IPS DF 4.7 (cell line): ENCODE results near the gene TNFRSF6B.

Experiments
- DNase-seq: peaks from one replicate; pipeline ENCODE4 v3.0.0-alpha.2; 2013; ENCODE audit warnings: low spot score; ENCODE audit errors: extremely low read depth

TNFRSF6B gene

DNA sequence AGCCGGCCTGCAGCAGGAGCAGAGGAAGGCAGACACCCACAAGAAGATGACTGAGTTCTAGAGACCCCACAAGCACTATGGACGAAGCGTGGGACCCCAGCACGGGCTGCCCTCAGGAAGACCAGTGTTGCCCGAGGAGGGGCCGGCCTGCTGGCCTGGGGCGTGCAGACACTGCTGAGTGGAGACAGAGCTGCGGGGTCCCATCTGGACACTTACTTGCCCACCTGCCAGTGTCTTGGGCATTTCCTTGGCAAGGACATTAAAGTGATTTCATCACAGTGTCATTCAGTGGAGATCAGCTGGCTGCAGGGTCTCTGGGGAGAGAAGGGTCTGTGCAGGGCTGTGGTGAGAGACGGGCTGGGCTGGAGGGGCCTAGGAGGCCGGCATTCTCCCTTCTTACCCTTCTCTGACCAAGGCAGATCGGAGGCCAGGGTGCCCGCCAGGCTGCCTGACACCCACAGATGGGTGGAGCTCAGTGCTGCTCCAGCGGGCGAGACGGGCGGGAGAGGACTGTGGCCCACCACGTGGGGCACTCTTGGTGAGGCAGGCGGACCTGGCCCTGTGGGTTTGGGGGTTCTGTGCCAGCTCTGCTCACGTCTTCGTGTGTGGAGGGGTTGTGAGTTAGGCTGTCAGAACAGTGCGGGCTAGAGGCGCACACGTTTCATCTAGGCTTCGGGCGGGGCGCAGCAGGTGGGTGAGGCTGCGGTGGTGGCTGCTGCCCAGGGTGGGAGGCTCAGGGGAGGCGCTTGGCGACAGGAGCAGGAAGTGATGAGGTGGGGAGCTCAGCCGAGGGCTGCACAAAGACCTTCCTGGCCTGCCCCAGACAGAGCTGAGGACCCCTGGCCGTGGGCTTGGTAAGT lies 39.6 kb downstream of the TNFRSF6B start, which contains the start of gene LIME1:
Gene LIME1 (plus strand): TSS at position 806 of the 860 bp plus-strand sequence. CDS start 886 bp downstream, outside the sequence.
- no peak for DNase-seq

DNA sequence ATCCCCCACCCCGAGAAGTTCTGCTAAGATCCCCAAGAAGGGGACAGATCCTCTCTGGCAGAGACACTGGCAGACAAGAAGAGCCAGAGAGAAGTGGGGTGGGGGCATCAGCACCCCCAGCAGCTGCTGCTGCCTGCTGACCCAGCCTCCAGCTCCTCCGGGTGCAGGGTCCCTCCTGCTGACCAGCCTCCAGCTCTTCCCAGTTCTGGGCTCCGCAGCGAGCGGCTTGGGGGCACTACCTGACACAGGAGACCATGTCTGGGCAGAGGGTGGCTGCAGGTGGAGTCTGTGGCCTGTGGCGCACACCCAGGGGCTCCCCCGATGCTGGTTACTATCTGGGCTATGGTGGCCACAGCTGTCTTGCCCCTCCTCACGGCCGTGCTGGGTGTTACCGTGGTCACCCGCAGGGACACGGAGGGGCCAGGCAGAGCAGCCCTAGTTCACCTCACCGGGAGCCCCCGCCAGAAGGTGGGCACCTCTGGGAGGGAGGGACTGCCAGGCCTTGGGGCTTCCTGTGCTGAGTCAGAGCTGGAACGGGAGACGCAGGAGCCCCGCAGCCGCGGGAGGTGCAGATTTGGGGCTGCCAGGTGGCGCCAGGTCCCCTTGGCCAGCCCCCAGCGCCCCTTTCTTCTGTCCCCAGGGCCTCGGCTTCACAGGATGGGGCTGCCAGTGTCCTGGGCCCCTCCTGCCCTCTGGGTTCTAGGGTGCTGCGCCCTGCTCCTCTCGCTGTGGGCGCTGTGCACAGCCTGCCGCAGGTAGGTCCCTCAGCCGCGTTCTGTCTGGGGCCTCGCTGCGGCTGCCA lies 40.6 kb downstream of the TNFRSF6B start:
- DNase-seq, result no peak

GRCh38 chr20:63737695-63737944 lies 41.2 kb downstream of the TNFRSF6B start:
- DNase-seq, result no peak

GRCh38 chr20:63737945-63738686 lies 41.7 kb downstream of the TNFRSF6B start:
- DNase-seq, result no peak

GRCh38 chr20:63738687-63739129 lies 42.3 kb downstream of the TNFRSF6B start:
- DNase-seq, result no peak

- no peak for DNase-seq
Observed at GRCh38 chr20:63739130-63740069, 42.9 kb downstream of the TNFRSF6B start, which contains the start of gene SLC2A4RG. TSS of gene SLC2A4RG (plus strand) at chr20:63739776. CDS start at chr20:63739913, 137 bp downstream.

DNA sequence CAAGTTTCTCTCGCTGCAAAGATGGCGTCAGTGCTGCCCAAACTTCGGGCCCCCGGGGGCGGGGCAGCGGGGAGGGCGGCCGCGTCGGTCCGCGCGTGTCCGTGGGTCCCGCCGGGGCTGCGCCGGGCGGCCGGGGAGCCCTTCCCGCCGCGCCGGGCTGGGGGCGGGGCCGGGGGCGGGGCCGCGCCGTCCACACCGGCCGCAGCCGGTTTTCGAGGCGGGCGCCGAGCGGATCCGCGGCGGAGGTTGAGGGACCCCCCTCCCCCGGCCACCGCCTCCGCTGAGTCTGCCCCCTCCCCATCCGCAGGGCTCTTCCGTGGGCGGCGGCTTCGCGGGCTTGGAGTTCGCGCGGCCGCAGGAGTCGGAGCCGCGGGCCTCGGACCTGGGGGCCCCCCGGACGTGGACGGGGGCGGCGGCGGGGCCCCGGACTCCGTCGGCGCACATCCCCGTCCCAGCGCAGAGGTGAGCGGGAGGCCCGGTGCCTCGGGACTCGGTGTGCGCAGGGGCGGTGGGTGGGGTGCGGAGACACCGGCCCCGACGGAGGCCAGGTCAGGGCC lies 43.7 kb downstream of the TNFRSF6B start:
- no peak for DNase-seq

DNA sequence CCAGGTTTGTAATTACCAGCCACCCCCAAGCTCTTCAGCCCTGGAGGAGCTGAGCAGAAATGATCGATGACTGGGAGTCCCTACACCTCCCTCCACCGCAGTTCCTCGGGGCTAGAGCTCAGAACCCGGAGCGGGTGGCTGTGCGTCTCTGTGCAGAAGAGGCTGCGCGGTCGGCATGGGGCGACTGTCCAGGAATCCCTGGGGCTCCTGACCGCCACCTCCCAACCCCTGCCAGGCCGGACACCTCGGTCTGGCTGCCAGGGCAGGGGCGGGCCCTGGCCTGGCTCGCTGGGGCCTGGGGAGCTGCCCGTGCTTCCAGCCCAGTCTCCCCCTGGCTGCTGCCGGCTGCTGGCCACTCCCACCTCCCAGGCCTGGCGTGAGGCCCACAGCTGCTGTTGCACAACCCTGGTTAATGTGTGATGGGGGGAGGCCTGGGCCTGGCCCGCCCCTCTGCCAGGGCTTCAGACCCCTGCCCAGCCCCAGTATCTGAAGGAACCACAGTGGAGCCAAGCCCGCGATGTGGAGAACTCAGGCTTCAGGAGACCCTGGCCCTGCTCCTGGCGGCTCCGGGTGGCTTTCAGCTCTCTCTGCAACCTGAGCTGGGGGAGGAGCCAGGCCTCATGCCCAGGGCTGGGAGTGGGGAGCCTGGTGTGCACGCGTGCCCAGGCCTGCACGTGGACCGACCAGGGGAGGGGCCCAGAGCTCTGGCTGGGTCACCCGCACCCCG lies 44.3 kb downstream of the TNFRSF6B start:
- DNase-seq, result no peak

DNA sequence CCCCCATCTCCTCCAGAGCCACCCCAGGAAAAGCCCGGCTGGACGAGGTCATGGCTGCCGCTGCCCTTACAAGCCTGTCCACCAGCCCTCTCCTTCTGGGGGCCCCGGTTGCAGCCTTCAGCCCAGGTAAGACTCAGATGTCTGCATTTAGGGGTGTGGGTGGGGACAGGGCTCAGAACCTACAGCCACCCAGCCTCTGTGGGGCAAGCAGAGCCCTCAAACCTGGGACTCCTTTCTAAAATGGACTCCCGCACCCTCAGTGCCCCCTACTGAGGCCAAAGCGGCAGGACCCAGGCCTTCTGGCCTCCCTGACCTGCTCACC lies 44.9 kb downstream of the TNFRSF6B start:
- DNase-seq, result no peak

GRCh38 chr20:63741676-63742380 lies 45.4 kb downstream of the TNFRSF6B start:
- no peak for DNase-seq

GRCh38 chr20:63742381-63743024 lies 46.1 kb downstream of the TNFRSF6B start:
- DNase-seq, result no peak

DNA sequence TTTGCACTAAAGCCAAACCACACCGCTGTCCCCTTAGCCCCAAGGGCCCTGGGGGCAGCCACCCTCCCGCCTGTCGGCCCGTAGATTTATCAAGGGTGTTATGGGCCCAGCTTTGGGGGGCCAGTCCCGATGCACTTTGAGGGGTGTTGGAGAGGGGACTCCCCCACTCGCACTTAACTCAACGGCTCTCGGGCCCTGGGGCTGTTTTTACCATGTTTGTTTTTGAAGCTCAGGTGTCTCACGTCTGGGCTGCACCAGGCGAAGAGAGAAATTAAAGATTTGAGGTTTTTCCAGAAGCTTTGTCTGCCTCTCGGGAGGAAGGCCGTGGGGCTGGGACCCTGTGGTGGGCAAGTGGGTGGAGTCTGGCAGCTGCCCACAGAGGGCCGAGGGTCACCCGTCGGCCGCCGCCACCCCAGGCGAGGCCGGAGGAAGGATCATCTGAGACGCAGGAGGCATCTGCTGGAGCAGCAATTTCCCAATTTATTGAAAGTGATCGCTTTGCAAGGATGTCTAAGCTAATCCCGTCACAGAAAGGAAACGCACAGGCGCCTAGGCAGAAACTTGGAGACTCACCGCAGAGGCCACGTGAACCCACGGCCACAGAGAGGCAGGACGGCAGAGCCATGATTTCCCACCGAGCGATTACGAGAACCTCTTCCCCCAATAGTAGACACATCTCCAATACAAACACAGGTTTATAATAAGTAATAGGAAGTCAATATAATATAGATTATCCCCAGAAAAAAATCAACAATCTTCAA lies 46.9 kb downstream of the TNFRSF6B start:
- no peak for DNase-seq

GRCh38 chr20:63744158-63744557 lies 47.7 kb downstream of the TNFRSF6B start:
- no peak for DNase-seq

DNA sequence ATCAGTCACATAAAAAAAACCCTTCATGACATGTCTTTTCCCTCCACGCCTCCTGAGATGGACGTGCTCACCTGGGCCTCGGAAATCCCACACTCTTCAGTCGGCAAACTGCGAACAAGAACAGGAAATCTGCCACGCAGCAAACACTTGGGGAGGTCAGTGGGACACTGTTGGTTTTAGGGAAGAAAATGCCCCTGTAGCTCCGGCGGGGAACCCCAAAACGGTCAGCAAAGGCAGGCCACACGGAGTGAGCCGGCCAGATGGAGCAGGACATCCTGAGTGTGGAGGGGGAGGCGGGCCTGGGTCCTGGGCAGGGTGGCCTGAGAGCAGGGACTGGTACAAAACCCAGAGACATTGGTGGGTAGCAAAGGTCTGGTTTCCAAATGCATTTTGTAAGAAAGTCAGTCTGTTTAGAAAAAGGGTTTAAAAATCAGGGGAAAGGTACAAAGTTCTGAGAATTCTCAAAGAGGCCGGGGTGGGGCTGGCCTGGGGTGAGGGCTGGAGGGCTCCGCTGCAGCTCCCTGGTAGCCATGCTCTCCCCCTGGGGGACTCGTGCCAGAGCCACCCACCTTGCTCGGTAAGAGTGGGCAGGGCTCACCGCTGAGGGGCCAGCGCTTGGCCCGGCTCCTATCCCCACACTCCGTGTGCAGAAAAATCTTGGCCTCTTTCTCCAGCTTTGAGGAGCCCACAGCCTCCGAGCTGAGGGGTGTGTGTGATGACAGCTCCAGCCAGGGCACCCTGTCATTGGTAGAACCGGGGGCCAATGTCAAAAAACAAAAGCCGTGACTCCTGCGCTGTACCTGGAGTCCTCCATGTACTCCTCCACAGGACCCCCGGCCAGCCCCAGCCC lies 48.3 kb downstream of the TNFRSF6B start:
- DNase-seq, result no peak

DNA sequence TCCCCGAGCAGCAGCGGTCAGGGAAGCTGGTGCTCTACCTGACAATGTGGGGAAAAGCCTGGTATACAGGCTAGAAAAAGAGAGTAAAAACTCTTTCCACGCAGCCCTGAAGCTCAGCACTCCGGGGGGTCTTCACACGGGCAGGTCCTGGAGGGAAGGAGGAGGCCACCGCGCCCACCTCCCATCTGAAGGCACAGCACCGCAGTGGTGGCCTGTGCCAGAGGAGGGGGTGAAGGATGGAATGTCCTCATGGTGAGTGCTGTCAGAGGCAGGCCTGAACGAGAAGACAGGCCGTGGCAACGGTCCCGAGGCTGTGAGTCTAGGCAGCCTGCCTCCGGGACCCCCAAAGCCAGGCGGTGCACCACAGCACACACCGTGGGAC lies 49.0 kb downstream of the TNFRSF6B start:
- DNase-seq, result no peak

DNA sequence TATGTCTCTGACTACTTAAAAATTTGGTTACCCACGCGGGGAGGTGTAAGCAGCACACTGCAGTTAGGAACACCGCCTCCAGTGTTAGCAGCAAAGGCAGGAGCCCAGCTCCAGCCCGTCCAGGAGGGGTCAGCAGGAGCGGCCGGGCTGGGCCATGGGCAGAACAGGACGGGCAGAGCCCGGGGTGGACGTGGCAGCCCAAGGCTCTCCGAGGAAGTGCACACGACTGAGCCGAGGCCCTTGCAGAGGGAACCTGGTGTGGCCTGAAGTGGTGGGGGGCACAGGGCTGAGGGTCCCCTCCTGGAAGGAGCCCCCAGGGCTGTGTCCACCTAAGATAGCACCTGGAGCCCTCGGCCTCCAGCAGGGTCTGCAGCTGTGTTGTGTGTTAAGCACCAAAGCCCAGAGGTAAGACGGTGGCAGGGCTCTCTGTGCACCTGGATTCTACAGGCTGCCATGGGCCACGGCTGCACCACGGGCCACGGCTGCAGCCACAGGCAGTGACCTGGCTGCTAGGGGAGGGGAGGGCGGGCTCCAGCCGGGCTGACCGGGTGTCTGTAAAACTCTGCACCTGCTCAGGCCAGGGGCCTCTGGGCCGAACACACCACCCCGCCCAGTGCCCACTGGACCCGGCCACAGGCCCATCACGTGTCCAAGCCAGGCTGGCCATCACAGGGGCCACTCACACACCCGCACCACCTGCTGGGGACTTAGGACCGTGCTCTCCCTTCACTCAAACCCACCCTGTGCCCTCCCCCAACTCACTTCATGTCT lies 49.7 kb downstream of the TNFRSF6B start:
- no peak for DNase-seq
